ENCODE data around the gene KDM4B. TPM values are rescaled to one million over a fixed set of nuclear protein-coding genes. Genes with fewer than 3 reads are reported as not detected.

Gene KDM4B
- total and polyA plus RNA-seq, 10 of the 15 experiments (the other 5 are each of a cell fraction or from before 2014, with no cell fraction given): 0.47 to 49.6 (median 16.2) TPM

DNA sequence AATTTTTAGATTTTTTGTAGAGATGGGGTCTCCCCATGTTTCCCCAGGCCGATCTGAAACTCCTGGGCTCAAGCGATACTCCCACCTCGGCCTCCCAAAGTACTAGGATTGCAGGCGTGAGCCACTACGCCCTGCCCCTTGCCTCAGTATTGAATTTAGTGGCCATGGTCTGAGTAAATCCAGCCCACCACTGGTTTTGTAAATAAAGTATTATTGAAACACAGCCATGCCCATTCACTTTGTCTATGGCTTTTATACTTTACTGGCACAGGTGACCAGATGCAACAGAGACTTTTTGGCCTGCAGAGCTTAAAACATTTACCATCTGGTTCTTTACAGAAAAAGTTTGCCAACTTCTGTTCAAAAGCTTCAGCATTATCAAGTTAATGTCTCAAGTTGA, 227.9 kb downstream of the KDM4B start:
- no peak for ATAC-seq
- H3K9ac ChIP-seq (ENCODE audit: control insufficient read depth, insufficient read depth, low read length): no peak overlapping the region
- no peak for TF ChIP-seq NR2F1 (conservative IDR thresholded peaks at IDR 0.05)
- no peak for TF ChIP-seq KDM1A (IDR thresholded peaks at IDR 0.05; ENCODE audit: borderline replicate concordance)
- TF ChIP-seq, protein P1, sequence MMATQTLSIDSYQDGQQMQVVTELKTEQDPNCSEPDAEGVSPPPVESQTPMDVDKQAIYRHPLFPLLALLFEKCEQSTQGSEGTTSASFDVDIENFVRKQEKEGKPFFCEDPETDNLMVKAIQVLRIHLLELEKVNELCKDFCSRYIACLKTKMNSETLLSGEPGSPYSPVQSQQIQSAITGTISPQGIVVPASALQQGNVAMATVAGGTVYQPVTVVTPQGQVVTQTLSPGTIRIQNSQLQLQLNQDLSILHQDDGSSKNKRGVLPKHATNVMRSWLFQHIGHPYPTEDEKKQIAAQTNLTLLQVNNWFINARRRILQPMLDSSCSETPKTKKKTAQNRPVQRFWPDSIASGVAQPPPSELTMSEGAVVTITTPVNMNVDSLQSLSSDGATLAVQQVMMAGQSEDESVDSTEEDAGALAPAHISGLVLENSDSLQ (IDR thresholded peaks at IDR 0.05): no peak
- no peak for TF ChIP-seq CHD1 (IDR thresholded peaks at IDR 0.05; ENCODE audit: low read depth, low read length)
- TF ChIP-seq STAT3 (IDR thresholded peaks at IDR 0.05; ENCODE audit: low read depth, low read length): no peak
- TF ChIP-seq, protein P2, sequence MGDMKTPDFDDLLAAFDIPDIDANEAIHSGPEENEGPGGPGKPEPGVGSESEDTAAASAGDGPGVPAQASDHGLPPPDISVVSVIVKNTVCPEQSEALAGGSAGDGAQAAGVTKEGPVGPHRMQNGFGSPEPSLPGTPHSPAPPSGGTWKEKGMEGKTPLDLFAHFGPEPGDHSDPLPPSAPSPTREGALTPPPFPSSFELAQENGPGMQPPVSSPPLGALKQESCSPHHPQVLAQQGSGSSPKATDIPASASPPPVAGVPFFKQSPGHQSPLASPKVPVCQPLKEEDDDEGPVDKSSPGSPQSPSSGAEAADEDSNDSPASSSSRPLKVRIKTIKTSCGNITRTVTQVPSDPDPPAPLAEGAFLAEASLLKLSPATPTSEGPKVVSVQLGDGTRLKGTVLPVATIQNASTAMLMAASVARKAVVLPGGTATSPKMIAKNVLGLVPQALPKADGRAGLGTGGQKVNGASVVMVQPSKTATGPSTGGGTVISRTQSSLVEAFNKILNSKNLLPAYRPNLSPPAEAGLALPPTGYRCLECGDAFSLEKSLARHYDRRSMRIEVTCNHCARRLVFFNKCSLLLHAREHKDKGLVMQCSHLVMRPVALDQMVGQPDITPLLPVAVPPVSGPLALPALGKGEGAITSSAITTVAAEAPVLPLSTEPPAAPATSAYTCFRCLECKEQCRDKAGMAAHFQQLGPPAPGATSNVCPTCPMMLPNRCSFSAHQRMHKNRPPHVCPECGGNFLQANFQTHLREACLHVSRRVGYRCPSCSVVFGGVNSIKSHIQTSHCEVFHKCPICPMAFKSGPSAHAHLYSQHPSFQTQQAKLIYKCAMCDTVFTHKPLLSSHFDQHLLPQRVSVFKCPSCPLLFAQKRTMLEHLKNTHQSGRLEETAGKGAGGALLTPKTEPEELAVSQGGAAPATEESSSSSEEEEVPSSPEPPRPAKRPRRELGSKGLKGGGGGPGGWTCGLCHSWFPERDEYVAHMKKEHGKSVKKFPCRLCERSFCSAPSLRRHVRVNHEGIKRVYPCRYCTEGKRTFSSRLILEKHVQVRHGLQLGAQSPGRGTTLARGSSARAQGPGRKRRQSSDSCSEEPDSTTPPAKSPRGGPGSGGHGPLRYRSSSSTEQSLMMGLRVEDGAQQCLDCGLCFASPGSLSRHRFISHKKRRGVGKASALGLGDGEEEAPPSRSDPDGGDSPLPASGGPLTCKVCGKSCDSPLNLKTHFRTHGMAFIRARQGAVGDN (IDR thresholded peaks at IDR 0.05): no peak
- TF ChIP-seq ZZZ3 (IDR thresholded peaks at IDR 0.05; ENCODE audit: control insufficient read depth, insufficient read length, low read depth): no peak
- TF ChIP-seq IKZF2 (IDR thresholded peaks at IDR 0.05): no peak
- TF ChIP-seq, protein P3, sequence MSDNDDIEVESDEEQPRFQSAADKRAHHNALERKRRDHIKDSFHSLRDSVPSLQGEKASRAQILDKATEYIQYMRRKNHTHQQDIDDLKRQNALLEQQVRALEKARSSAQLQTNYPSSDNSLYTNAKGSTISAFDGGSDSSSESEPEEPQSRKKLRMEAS (IDR thresholded peaks at IDR 0.05; ENCODE audit: low read depth, low read length): no peak
- no peak for TF ChIP-seq NBN (IDR thresholded peaks at IDR 0.05)
- TF ChIP-seq, protein P4, sequence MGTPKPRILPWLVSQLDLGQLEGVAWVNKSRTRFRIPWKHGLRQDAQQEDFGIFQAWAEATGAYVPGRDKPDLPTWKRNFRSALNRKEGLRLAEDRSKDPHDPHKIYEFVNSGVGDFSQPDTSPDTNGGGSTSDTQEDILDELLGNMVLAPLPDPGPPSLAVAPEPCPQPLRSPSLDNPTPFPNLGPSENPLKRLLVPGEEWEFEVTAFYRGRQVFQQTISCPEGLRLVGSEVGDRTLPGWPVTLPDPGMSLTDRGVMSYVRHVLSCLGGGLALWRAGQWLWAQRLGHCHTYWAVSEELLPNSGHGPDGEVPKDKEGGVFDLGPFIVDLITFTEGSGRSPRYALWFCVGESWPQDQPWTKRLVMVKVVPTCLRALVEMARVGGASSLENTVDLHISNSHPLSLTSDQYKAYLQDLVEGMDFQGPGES (IDR thresholded peaks at IDR 0.05): no peak
- POLR2A ChIA-PET: no interaction called here
- no peaks in the 10 kb centered on the region for H3K79me2 ChIP-seq (ENCODE audit: control insufficient read depth, insufficient read depth, low read length)
- BruUV-seq (replicated peaks): no TSS peak
- RAD21 ChIA-PET (ENCODE audit: unreplicated experiment): no interaction called here
- no peak overlapping the region for H3K4me2 ChIP-seq (ENCODE audit: control insufficient read depth, insufficient read depth)
- no peak for FAIRE-seq
- DNase-seq (ENCODE audit: low read depth, low spot score): no peak
- in situ Hi-C loops (cut with MboI) (no loop called here), intact Hi-C loops (cut with micrococcal nuclease; ENCODE audit: unreplicated experiment) (no loop called here)
- no peaks in the 10 kb centered on the region; the same call in 2 of the 3 replicates for H3K9me3 ChIP-seq (replicated peaks; ENCODE audit: control insufficient read depth, insufficient read depth, low read length)
- H4K20me1 ChIP-seq (ENCODE audit: control insufficient read depth, insufficient read depth): no peaks in the 10 kb centered on the region
- WGBS (ENCODE audit: insufficient coverage, insufficient replicate concordance, low lambda C conversion rate, missing lambda C conversion rate): 68% methylated on average over 5 of the region's 5 CpGs
- no peaks in the 10 kb centered on the region for H3K27me3 ChIP-seq (replicated peaks in 1 of 2; ENCODE audit: control insufficient read depth in 2 of 2, insufficient read depth in 2 of 2, low read length in 1 of 2)
- H3K27ac ChIP-seq (ENCODE audit: control insufficient read depth, insufficient read depth): no peak overlapping the region
- no peak overlapping the region for H3K4me3 ChIP-seq
- SMC1A ChIA-PET (ENCODE audit: uncharacterized antibody, unreplicated experiment): no interaction called here
- H3K36me3 ChIP-seq (ENCODE audit: control insufficient read depth in 2 of 2, insufficient read depth in 2 of 2, low read length in 1 of 2): no peaks in the 10 kb centered on the region
- H3K4me1 ChIP-seq (ENCODE audit: control insufficient read depth, insufficient read depth, low read length): no peaks in the 10 kb centered on the region
- CTCF ChIA-PET: no interaction called here
- no peak overlapping the region for H2AFZ ChIP-seq (ENCODE audit: control insufficient read depth, low read depth, low read length)

Data from GM12878 (cell line).